ENCODE measurements around the gene ADARB1. TPM values are rescaled to one million over a fixed set of nuclear protein-coding genes. Genes with fewer than 3 reads are reported as not detected.

ADARB1 gene
- total RNA-seq, 1 experiment from 2014 or later: 8.4 TPM

DNA sequence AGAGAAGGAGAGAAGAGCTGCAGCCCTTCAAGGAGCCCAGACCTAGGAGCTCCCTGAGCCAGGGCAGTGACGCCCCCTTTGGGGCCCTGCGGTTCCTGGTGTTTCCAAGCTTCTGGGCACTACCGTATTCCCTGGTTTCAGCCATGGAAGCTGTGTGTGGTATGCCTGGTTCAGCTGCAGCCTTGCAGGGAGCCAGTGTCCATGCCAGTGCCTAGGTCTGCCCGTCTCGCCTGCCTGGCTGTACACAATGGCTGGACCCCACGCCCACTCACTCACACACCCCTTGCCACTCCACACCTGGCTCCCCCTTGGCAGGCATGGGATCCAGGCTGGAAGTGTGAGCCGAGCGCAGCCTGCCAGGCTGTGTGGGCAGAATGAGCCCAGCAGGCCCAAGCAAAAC lies 87.7 kb downstream of the ADARB1 start:
- Histone ChIP-seq H3K4me1 (peaks cover 27% of the 10 kb centered on the region), H3K27ac (no peak overlapping the region), H3K4me3 (no peak overlapping the region), H3K27me3 (no peaks in the 10 kb centered on the region), H3K36me3 (no peaks in the 10 kb centered on the region), H3K9me3 (replicated peaks) (no peaks in the 10 kb centered on the region)
- DNase-seq: no peak

GRCh38 chr21:45162809-45163208 lies 88.4 kb downstream of the ADARB1 start:
- DNase-seq: no peak
- H3K4me3 ChIP-seq: no peak overlapping the region
- H3K9me3 ChIP-seq (replicated peaks): no peaks in the 10 kb centered on the region
- no peak overlapping the region for H3K27ac ChIP-seq
- H3K36me3 ChIP-seq: no peaks in the 10 kb centered on the region
- peaks cover 27% of the 10 kb centered on the region for H3K4me1 ChIP-seq
- H3K27me3 ChIP-seq: no peaks in the 10 kb centered on the region

- H3K27ac ChIP-seq: peak overlapping the region; percentile 51
- peaks cover 27% of the 10 kb centered on the region for H3K4me1 ChIP-seq
- no peak for DNase-seq
- no peaks in the 10 kb centered on the region for H3K9me3 ChIP-seq (replicated peaks)
- no peaks in the 10 kb centered on the region for H3K27me3 ChIP-seq
- no peak overlapping the region for H3K4me3 ChIP-seq
- no peaks in the 10 kb centered on the region for H3K36me3 ChIP-seq
These were observed 89.2 kb downstream of the ADARB1 start for GRCh38 chr21:45163413-45164123.

DNA sequence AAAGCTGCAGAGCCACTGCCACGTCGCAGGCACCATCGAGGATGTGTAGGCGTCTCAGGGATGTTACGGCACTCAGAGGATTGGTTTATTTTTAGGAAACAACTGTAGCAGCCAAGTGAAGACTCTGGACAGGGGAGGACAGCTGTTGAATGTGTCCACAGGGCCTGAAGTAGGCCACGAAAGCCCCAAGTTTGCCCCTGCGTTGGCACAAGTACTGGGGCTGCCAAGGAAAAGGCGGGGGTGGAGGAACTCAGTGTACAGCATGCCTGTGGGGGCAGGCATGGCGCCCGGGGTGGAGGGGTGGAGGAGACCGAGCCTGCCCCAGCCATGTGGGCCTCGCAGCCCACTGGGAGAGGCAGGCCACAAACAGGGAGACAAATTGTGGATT lies 89.7 kb downstream of the ADARB1 start:
- Histone ChIP-seq H3K4me3 (no peak overlapping the region), H3K27me3 (no peaks in the 10 kb centered on the region), H3K4me1 (peaks cover 27% of the 10 kb centered on the region), H3K36me3 (no peaks in the 10 kb centered on the region), H3K27ac (peak overlapping the region; percentile 51), H3K9me3 (replicated peaks) (no peaks in the 10 kb centered on the region)
- peak; percentile 55 to 74 for DNase-seq

DNA sequence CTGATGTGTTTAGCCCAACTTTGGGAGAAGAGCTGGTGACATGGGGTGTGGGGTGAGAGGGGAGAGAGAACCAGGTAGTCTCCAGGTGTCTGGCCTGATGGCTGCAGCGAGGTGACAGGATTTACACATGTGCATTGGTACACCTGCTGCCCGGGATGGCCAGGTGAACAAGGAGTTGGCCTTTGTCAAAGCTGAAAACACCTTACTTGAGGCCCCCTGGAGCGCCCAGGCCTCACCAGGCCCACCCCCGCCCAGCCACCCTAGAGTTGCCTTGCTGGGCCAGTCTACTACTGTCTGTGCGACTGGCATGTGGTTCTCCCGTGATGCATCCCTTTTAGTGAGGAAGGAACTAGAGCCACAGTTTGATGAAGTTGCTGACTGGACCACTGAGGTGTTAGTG lies 90.5 kb downstream of the ADARB1 start:
- no peaks in the 10 kb centered on the region for H3K36me3 ChIP-seq
- no peak overlapping the region for H3K27ac ChIP-seq
- no peaks in the 10 kb centered on the region for H3K27me3 ChIP-seq
- H3K4me1 ChIP-seq: peaks cover 27% of the 10 kb centered on the region
- DNase-seq: no peak
- no peak overlapping the region for H3K4me3 ChIP-seq
- no peaks in the 10 kb centered on the region for H3K9me3 ChIP-seq (replicated peaks)

DNA sequence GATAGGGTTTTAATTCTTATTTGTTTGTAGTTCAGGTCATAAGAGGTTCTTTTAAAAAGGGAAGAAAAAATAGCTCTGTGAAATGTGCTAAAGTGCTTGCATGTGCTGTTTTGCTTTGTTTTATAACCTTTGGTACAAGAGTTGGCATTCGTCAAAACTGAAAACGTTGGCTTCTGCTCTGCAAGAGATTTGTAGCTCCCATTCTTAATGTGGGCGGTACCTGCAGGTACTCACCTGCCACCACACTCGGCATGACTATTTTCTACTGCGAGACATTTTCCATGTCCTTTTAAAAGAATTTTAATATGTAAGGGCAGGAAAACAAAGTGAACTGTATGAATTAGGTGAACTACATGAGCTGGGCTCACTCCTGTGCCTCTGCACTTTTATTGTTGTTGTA lies 92.6 kb downstream of the ADARB1 start:
- H3K4me1 ChIP-seq: peaks cover 13% of the 10 kb centered on the region
- no peak for DNase-seq
- H3K27me3 ChIP-seq: no peaks in the 10 kb centered on the region
- H3K27ac ChIP-seq: no peak overlapping the region
- no peaks in the 10 kb centered on the region for H3K36me3 ChIP-seq
- H3K9me3 ChIP-seq (replicated peaks): no peaks in the 10 kb centered on the region
- H3K4me3 ChIP-seq: no peak overlapping the region

- Histone ChIP-seq H3K27me3 (no peaks in the 10 kb centered on the region), H3K4me3 (no peak overlapping the region), H3K27ac (no peak overlapping the region), H3K9me3 (replicated peaks) (no peaks in the 10 kb centered on the region), H3K36me3 (no peaks in the 10 kb centered on the region; the same call in 1 of the 2 replicates), H3K4me1 (peaks cover 13% of the 10 kb centered on the region)
- DNase-seq: no peak
These were observed 93.4 kb downstream of the ADARB1 start for GRCh38 chr21:45167796-45168222.

DNA sequence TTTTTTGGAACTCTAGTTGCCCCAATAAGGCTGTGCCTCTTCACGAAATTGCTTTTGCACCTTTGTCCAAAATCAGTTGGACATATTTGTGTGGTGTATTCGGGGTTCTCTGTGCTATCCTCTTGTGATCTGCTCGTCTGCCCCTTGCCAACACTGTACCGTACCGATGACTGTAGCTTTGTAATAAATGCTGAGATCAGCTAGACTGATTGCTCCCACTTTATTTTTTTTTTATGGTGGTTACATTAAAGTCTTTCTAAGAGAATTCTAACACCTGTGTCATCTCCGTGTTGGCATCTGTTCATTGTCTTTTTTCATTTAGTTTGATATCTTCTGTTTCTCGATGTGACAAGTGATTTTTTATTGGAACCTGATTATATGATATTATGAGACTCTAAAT lies 94.1 kb downstream of the ADARB1 start:
- no peaks in the 10 kb centered on the region for H3K9me3 ChIP-seq (replicated peaks)
- no peaks in the 10 kb centered on the region for H3K27me3 ChIP-seq
- H3K36me3 ChIP-seq: no peaks in the 10 kb centered on the region; the same call in 1 of the 2 replicates
- H3K4me1 ChIP-seq: peaks cover 8% of the 10 kb centered on the region
- H3K27ac ChIP-seq: no peak overlapping the region
- no peak overlapping the region for H3K4me3 ChIP-seq
- DNase-seq: no peak

- Histone ChIP-seq H3K27me3 (no peaks in the 10 kb centered on the region), H3K4me3 (no peak overlapping the region), H3K36me3 (no peaks in the 10 kb centered on the region; the same call in 1 of the 2 replicates), H3K9me3 (replicated peaks) (no peaks in the 10 kb centered on the region), H3K4me1 (peaks cover 3% of the 10 kb centered on the region), H3K27ac (no peak overlapping the region)
- no peak for DNase-seq
These were observed 94.6 kb downstream of the ADARB1 start for GRCh38 chr21:45169001-45169400.

DNA sequence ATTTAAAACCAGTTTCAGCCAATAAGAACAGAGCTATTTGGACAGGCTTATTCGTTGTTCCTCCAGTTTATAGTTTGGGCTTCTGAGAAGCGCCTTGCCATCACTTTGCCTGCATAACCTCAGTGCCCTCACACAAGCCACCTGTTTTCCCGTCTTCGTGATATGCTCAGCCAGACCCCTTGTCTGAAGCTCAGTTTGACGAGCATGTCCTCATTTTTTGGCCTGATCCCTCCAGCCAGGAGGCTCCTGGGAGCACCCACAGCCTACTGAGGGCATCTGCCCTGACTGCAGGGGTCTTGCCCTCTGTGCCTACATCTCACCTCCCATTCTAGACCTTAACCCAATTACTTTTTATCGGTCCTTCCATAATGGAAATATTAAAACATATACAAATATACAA lies 95.3 kb downstream of the ADARB1 start:
- Histone ChIP-seq H3K27ac (no peak overlapping the region), H3K36me3 (peaks cover under 1% of the 10 kb centered on the region), H3K27me3 (no peaks in the 10 kb centered on the region), H3K9me3 (replicated peaks) (no peaks in the 10 kb centered on the region), H3K4me1 (no peaks in the 10 kb centered on the region), H3K4me3 (no peak overlapping the region)
- DNase-seq: no peak

DNA sequence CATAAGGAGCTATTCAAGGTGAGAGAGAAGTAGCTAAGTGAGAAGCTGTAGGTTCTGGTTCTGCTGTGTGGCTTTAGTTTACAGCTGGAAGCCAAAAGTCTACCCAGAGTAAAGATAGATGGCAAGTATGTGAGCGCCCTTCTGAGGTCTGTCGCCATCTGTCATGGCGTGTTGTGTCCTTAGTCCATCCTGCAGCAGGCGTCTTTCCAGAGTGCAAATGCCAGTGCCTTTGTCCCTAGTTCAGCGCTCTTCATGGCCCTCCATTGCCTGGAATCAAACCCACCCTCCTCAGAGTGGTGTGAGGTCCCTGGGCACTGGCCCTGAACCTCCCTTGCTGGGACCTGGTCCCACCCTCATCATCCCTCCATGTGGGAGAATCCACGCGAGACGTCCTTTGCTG lies 96.6 kb downstream of the ADARB1 start:
- no peak for DNase-seq
- no peaks in the 10 kb centered on the region for H3K4me1 ChIP-seq
- peaks cover 2% of the 10 kb centered on the region for H3K36me3 ChIP-seq
- no peak overlapping the region for H3K4me3 ChIP-seq
- no peak overlapping the region for H3K27ac ChIP-seq
- H3K9me3 ChIP-seq (replicated peaks): no peaks in the 10 kb centered on the region
- H3K27me3 ChIP-seq: no peaks in the 10 kb centered on the region

GRCh38 chr21:45172420-45172819 lies 98.0 kb downstream of the ADARB1 start:
- Histone ChIP-seq H3K9me3 (replicated peaks) (no peaks in the 10 kb centered on the region), H3K4me3 (no peak overlapping the region), H3K36me3 (peaks cover 6% of the 10 kb centered on the region), H3K4me1 (no peaks in the 10 kb centered on the region), H3K27ac (no peak overlapping the region), H3K27me3 (no peaks in the 10 kb centered on the region)
- no peak for DNase-seq

DNA sequence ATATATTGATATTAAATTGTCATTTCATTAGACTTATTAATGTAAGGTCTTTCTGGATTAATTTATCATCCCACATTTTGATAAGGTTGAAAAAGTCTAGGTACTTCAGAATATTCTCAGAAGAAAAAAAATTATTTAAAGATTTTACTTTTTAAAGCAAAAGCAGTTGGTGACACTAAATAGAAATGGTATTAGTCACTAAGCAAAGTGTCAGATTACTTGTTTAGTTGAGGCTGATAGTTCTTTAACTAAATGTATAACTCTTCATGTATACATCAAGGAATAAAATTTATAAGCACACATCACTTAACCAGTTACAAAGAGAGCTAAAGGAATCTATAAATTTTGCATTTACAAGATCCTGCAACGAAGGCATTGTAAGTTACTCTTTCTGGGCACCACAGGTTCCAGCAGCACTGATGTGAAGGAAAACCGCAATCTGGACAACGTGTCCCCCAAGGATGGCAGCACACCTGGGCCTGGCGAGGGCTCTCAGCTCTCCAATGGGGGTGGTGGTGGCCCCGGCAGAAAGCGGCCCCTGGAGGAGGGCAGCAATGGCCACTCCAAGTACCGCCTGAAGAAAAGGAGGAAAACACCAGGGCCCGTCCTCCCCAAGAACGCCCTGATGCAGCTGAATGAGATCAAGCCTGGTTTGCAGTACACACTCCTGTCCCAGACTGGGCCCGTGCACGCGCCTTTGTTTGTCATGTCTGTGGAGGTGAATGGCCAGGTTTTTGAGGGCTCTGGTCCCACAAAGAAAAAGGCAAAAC lies 101.1 kb downstream of the ADARB1 start:
- Histone ChIP-seq H3K4me3 (no peak overlapping the region), H3K27me3 (no peaks in the 10 kb centered on the region), H3K4me1 (no peaks in the 10 kb centered on the region), H3K27ac (no peak overlapping the region), H3K36me3 (peaks cover 6% of the 10 kb centered on the region), H3K9me3 (replicated peaks) (no peaks in the 10 kb centered on the region)
- DNase-seq: no peak

GRCh38 chr21:45176141-45176540 lies 101.8 kb downstream of the ADARB1 start:
- Histone ChIP-seq H3K9me3 (replicated peaks) (no peaks in the 10 kb centered on the region), H3K36me3 (peaks cover 6% of the 10 kb centered on the region), H3K4me3 (no peak overlapping the region), H3K27me3 (no peaks in the 10 kb centered on the region), H3K27ac (no peak overlapping the region), H3K4me1 (no peaks in the 10 kb centered on the region)
- no peak for DNase-seq

GRCh38 chr21:45177039-45177438 lies 102.7 kb downstream of the ADARB1 start:
- no peak for DNase-seq
- Histone ChIP-seq H3K36me3 (peaks cover 6% of the 10 kb centered on the region), H3K4me3 (no peak overlapping the region), H3K9me3 (replicated peaks) (no peaks in the 10 kb centered on the region), H3K27me3 (no peaks in the 10 kb centered on the region), H3K27ac (no peak overlapping the region), H3K4me1 (no peaks in the 10 kb centered on the region)
